GM12872 (cell line): Measurements from ENCODE around the gene CCL24.

Experiments
- CTCF ChIP-seq: IDR thresholded peaks from 3 replicates; pipeline ENCODE4 v1.5.1; 2011; ENCODE audit warnings: low read depth, mild to moderate bottlenecking, low read length, moderate library complexity; ENCODE audit not compliant: insufficient read depth

CCL24 gene, protein sequence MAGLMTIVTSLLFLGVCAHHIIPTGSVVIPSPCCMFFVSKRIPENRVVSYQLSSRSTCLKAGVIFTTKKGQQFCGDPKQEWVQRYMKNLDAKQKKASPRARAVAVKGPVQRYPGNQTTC

DNA sequence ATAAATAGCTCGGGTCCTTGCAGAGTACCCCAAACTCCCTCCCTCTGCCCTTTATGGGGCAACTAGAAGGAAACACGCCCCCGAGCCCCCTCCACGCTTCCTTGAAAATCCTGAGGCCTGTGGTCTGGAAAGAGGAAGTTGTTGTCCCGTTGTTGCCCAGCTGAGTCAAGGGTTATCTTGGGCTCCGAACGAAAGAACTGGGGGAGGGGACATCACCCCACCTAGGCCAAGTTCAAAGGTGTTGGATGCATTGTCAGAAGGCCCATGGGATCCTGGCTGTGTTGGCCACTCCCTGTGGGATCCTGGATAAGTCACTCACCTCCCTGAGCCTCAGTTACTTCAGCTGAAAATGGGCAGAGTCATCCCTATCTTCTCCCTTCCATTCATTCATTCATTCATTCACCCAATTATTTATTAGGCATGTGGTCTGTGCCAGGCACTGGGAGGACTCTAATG is at the start of gene CCL24:
Gene CCL24, minus strand, starts transcription at position 26 of the 456 bp plus-strand sequence. CDS start 91 bp downstream, outside the sequence.
- no peak for TF ChIP-seq CTCF

- TF ChIP-seq CTCF = no peak
Observed at GRCh38 chr7:75861636-75862035, 48.0 kb upstream of the CCL24 start.

- no peak for TF ChIP-seq CTCF
Observed at GRCh38 chr7:75858410-75858809, 44.8 kb upstream of the CCL24 start.

DNA sequence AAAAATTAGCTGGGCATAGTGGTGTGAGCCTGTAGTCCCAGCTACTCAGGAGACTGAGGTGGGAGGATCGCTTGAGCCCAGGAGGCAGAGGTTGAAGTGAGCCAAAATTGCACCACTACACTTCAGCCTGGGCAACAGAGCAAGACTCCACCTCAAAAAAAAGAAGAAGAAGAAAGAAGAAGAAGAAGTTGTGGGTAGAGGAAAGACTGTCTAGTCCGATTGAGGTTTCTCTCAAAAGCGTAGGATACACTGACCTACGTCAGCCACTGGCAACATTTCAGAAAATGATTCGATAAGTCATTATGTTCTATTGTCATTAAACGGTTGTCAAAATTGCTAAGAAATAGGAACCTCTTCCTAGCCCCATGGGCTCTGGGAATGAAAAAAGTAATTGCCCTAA is 42.9 kb upstream of the CCL24 start:
- TF ChIP-seq CTCF = no peak

GRCh38 chr7:75854233-75854632 is 40.6 kb upstream of the CCL24 start:
- TF ChIP-seq CTCF = no peak

DNA sequence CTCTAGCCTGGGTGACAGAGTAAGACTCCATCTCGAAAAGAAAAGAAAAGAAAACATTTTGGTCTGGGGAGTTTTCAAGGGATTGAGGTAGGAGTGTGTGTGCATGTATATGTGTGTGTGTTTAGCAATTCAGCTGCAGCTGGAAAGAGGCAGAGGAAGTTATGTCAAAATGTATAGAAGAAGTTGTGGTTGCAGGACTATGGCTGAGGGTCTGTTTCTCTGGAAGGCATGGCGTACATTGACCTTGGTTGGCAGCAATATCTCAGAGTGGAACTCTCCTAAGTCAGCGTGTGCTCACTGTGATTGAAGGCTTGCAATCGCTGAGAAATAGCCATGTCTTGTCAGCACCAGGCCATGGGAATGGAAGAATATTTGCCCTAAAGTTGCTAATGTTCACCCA is 36.6 kb upstream of the CCL24 start:
- TF ChIP-seq CTCF = no peak

DNA sequence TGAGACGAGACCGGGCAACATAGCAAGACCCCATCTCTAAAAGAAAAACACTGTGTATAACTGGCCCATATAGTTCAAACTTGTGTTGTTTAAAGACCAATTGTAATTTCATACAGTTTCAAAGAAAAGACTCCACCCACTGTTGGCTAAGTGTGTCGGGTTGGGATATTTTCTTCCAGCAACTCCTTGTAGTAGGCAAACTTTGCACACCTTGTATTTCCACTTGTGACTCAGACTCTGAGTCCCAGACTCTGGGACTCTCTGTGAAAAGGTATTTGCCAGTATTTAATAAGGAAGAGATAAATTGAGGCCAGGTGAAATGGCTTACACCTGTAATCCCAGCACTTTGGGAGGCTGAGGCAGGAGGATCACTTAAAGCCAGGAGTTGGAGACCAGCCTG is 36.0 kb upstream of the CCL24 start:
- no peak for TF ChIP-seq CTCF

GRCh38 chr7:75847707-75848106 is 34.1 kb upstream of the CCL24 start:
- no peak for TF ChIP-seq CTCF
